Spleen (tissue), 11 donors: Measurements from ENCODE around the gene UNC93A. TPM values are rescaled to one million over a fixed set of nuclear protein-coding genes. Genes with fewer than 3 reads are reported as not detected.

ENCODE experiments used
- DNase-seq: peaks from one replicate; pipeline ENCODE4 v3.0.0-alpha.2; 2020
- H3K27ac ChIP-seq, 8 donors: fragments of 200-600 bp; sonication (generic) in 7 of 8; 1 replicate in 4 of 8; 2 replicates in 4 of 8; pipeline versions ENCODE4 v1.5.0 to v1.8.0; 2016 to 2021; ENCODE audit warnings: inconsistent platforms in 4 of 8, mild to moderate bottlenecking in 4 of 8, moderate library complexity in 1 of 8
- H3K27me3 ChIP-seq, 7 donors: fragments of 200-600 bp; sonication (generic) in 6 of 7; replicated peaks in 1 of 7; 1 replicate in 4 of 7; 2 replicates in 3 of 7; pipeline versions ENCODE4 v1.5.0 to v1.8.0; 2016 to 2021; ENCODE audit warnings: inconsistent platforms in 3 of 7, mild to moderate bottlenecking in 1 of 7
- H3K36me3 ChIP-seq, 6 donors: fragments of 200-600 bp; sonication (generic) in 5 of 6; 1 replicate in 4 of 6; 2 replicates in 2 of 6; pipeline versions ENCODE4 v1.5.0 to v1.8.0; 2016 to 2021; ENCODE audit warnings: inconsistent platforms in 2 of 6
- H3K4me1 ChIP-seq, 6 donors: fragments of 200-600 bp; sonication (generic) in 5 of 6; 1 replicate in 3 of 6; 2 replicates in 3 of 6; pipeline versions ENCODE4 v1.5.0 to v1.8.0; 2016 to 2021; ENCODE audit warnings: inconsistent platforms in 3 of 6
- H3K4me3 ChIP-seq, 8 donors: fragments of 200-600 bp; sonication (generic) in 7 of 8; 1 replicate in 4 of 8; 2 replicates in 4 of 8; pipeline versions ENCODE4 v1.5.0 to v1.8.0; 2016 to 2021; ENCODE audit warnings: inconsistent platforms in 4 of 8, mild to moderate bottlenecking in 4 of 8, moderate library complexity in 2 of 8
- H3K9me3 ChIP-seq, 8 donors: fragments of 200-600 bp; sonication (generic) in 7 of 8; 1 replicate in 4 of 8; 2 replicates in 4 of 8; pipeline versions ENCODE4 v1.5.0 to v1.8.0; 2016 to 2021; ENCODE audit warnings: inconsistent platforms in 4 of 8
- POLR2A ChIP-seq, 3 donors: fragments of 450-650 bp; IDR thresholded peaks; one replicate each; pipeline ENCODE4 v1.5.1; 2017; ENCODE audit warnings: antibody characterized with exemption in 3 of 3, mild to moderate bottlenecking in 1 of 3
- POLR2AphosphoS5 ChIP-seq, 3 donors: sonication (generic); formaldehyde crosslinking; IDR thresholded peaks; one replicate each; pipeline ENCODE4 v1.5.1; 2017; ENCODE audit warnings: antibody characterized with exemption in 3 of 3
- WGBS, 5 donors: extraction: QIAGEN DNeasy Blood & Tissue Kit in 3 of 5; methylation state at CpG; one replicate each; pipeline versions ENCODE4 v1.1.5 to v1.1.7; 2013 to 2018; 5-methylcytosine and 5-hydroxymethylcytosine counted together
- intact Hi-C: fragments of 100-400 bp; cut with DNase I; formaldehyde crosslinking; loops from one replicate; pipeline ENCODE4 v1.15.0; 2023; ENCODE audit warnings: low total_unique reads
- polyA plus RNA-seq, 3 donors: library from polyadenylated mRNA; stranded (reverse); fragments of 200-250 nt; gene quantifications; one replicate each; pipeline ENCODE4 v1.2.1, GENCODE V29; 2013
- total RNA-seq, 7 donors: library from RNA; depleted of rRNA in 3 of 7; stranded (reverse); fragments of >200 nt in 3 of 7; fragmentation: NEBNext Ultra II Directional in 4 of 7; extraction: Animal tissue kit (Norgen Biotek cat#: 25700) in 4 of 7; gene quantifications; one replicate each; pipeline versions ENCODE4 v1.1.0 to v1.2.1, GENCODE V29; 2016 to 2021
- TF ChIP-seq, protein P1 (sequence below), 11 experiments: fragments of 200-600 bp in 7 of 11; fragments of 450-650 bp in 4 of 11; sonication (generic) in 4 of 11; IDR thresholded peaks in 8 of 11; conservative IDR thresholded peaks in 3 of 11; 1 replicate in 7 of 11; 2 replicates in 4 of 11; pipeline versions ENCODE4 v1.4.0 to v1.8.0; 2016 to 2021; ENCODE audit warnings: antibody characterized with exemption in 11 of 11, inconsistent platforms in 4 of 11, mild to moderate bottlenecking in 1 of 11
- donor health status: healthy with polysubstance abuse.
- donor health status: DM: no; HTN: no; CAD: no; lungs with moderate emphysema.
- donor health status: DM: no; HTN: no; CAD: no.
- donor health status: Bipolar disorder and iron deficiency.
- donor health status: healthy.
- donor health status: DM: no; HTN: no; CAD: no.
- donor health status: DM: yes; HTN: yes; CAD: no.

Gene UNC93A
- total and polyA plus RNA-seq, 10 donors: not detected

GRCh38 chr6:167336844-167337630 lies 45.9 kb downstream of the UNC93A start:
- Histone ChIP-seq H3K27ac (no peak overlapping the region), H3K9me3 (no peaks in the 10 kb centered on the region), H3K4me3 (no peak overlapping the region), H3K27me3 (peaks cover 0 to 10% (median 0%) of the 10 kb centered on the region in 7 donors), H3K36me3 (no peaks in the 10 kb centered on the region), H3K4me1 (no peaks in the 10 kb centered on the region)
- no peak for TF ChIP-seq POLR2A (IDR thresholded peaks at IDR 0.05)
- TF ChIP-seq, protein P1, sequence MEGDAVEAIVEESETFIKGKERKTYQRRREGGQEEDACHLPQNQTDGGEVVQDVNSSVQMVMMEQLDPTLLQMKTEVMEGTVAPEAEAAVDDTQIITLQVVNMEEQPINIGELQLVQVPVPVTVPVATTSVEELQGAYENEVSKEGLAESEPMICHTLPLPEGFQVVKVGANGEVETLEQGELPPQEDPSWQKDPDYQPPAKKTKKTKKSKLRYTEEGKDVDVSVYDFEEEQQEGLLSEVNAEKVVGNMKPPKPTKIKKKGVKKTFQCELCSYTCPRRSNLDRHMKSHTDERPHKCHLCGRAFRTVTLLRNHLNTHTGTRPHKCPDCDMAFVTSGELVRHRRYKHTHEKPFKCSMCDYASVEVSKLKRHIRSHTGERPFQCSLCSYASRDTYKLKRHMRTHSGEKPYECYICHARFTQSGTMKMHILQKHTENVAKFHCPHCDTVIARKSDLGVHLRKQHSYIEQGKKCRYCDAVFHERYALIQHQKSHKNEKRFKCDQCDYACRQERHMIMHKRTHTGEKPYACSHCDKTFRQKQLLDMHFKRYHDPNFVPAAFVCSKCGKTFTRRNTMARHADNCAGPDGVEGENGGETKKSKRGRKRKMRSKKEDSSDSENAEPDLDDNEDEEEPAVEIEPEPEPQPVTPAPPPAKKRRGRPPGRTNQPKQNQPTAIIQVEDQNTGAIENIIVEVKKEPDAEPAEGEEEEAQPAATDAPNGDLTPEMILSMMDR (IDR thresholded peaks at IDR 0.05 in 8 of 11, conservative IDR thresholded peaks at IDR 0.05 in 3 of 11): no peak
- TF ChIP-seq POLR2AphosphoS5 (IDR thresholded peaks at IDR 0.05): no peak
- 88 to 95% (median 91%) methylated on average over 10 to 19 of the region's 19 CpGs for WGBS, 5 donors
- intact Hi-C loops: no loop called here
- DNase-seq: no peak

DNA sequence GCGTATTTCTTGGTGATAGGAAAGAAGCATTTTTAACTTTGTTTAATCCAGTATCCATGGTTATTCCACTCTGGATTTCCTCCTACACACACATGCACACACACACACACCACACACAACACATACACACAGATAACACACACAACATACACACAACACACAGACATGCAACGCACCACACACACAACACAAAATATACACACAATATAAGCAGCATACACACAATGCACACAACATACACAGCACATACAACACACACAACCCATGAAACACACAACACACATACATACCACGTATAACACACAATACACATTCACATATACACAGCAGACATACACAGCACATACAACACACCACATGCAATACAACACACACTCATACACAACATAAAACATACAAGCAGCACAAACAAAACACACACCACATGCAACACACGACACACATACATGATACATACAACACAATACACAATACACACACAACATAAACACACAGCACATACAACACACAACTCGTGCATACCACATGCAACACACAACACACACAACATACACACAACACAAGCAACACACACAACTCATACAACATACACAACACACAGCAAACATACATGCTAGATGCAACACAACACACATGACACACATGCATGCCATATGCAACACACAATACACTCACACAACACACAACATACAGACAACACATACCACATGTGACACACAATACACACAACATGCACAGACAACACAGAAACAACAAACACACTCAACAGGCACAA lies 46.7 kb downstream of the UNC93A start:
- Histone ChIP-seq H3K36me3 (no peaks in the 10 kb centered on the region), H3K27me3 (peaks cover 0 to 15% (median 0%) of the 10 kb centered on the region in 7 donors), H3K27ac (no peak overlapping the region), H3K4me3 (no peak overlapping the region), H3K4me1 (no peaks in the 10 kb centered on the region), H3K9me3 (no peaks in the 10 kb centered on the region)
- 89 to 97% (median 92%) methylated on average over 5 of the region's 5 CpGs for WGBS, 5 donors
- intact Hi-C loops: no loop called here
- no peak for DNase-seq
- TF ChIP-seq POLR2AphosphoS5 (IDR thresholded peaks at IDR 0.05): no peak
- no peak for TF ChIP-seq POLR2A (IDR thresholded peaks at IDR 0.05)
- TF ChIP-seq, protein P1 (IDR thresholded peaks at IDR 0.05 in 8 of 11, conservative IDR thresholded peaks at IDR 0.05 in 3 of 11): no peak

DNA sequence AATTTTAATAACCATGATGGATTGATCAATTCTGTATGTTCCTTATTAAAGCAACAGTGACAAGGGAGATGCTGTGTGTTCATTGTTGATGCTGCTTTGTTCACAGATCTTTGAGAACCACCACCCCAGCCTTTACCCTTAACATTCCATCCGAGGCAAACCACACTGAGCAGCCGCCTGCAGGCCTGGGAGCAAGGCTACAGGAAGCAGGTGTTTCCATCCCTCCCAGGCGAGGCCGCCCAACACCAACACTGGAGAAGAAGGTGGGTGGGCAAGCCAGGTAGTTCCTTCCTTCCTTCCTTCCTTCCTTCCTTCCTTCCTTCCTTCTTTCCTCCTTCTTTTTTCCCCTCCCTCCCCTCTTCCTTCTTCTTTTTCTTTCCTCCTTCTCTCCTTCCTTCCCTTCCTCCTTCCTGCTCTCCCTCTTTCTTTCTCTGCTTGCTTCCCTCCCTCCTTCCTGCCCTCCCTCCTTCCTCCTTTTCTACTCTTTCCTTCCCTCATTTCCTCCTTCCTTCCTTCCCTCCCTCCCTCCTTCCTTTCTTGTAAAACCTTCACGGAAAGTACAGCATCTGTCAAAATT lies 47.5 kb downstream of the UNC93A start:
- no peak for DNase-seq
- peak overlapping the region in 1 of 8 donors; percentile 30 for H3K27ac ChIP-seq
- no peaks in the 10 kb centered on the region for H3K4me1 ChIP-seq
- H3K27me3 ChIP-seq: peaks cover 0 to 21% (median 0%) of the 10 kb centered on the region in 7 donors
- TF ChIP-seq, protein P1 (IDR thresholded peaks at IDR 0.05 in 8 of 11, conservative IDR thresholded peaks at IDR 0.05 in 3 of 11): no peak
- TF ChIP-seq POLR2AphosphoS5 (IDR thresholded peaks at IDR 0.05): peak in 2 of 3 donors; percentile 65 to 69
- H3K4me3 ChIP-seq: no peak overlapping the region
- H3K36me3 ChIP-seq: no peaks in the 10 kb centered on the region
- WGBS, 5 donors: 12 to 27% (median 22%) methylated on average over 5 of the region's 5 CpGs
- H3K9me3 ChIP-seq: no peaks in the 10 kb centered on the region
- intact Hi-C loops: no loop called here
